Stomach smooth muscle (tissue), 2 donors: ENCODE data around the gene FOXJ2.
A peak's percentile ranks its signal among the peaks of the same experiment; 100 is the strongest.
"Not testable (repeated sequence)": the region's sequence is repeated elsewhere in the genome, so short reads cannot be mapped to it uniquely, and the experiment has no call there.

Experiments
- H3K27ac ChIP-seq: one replicate; pipeline ENCODE4 v1.7.0; 2013; ENCODE audit warnings: mild to moderate bottlenecking, low read length, inconsistent platforms
- H3K27me3 ChIP-seq, 2 donors: one replicate each; pipeline ENCODE4 v1.7.0; 2013; ENCODE audit warnings: low read length in 2 of 2; ENCODE audit not compliant: insufficient read depth in 2 of 2, control insufficient read depth in 1 of 2
- H3K36me3 ChIP-seq, 2 donors: one replicate each; pipeline ENCODE4 v1.7.0; 2013; ENCODE audit warnings: low read length in 2 of 2; ENCODE audit not compliant: control insufficient read depth in 2 of 2, insufficient read depth in 2 of 2
- H3K4me1 ChIP-seq: one replicate; pipeline ENCODE4 v1.7.0; 2013; ENCODE audit warnings: low read length; ENCODE audit not compliant: control insufficient read depth, insufficient read depth
- H3K4me3 ChIP-seq, 2 donors: one replicate each; pipeline ENCODE4 v1.7.0; 2013; ENCODE audit warnings: low read length in 2 of 2
- H3K9ac ChIP-seq, 2 donors: one replicate each; pipeline ENCODE4 v1.7.0; 2013; ENCODE audit warnings: low read length in 2 of 2, mild to moderate bottlenecking in 1 of 2
- H3K9me3 ChIP-seq, 2 donors: one replicate each; pipeline ENCODE4 v1.7.0; 2013; ENCODE audit warnings: low read length in 2 of 2; ENCODE audit not compliant: control insufficient read depth in 2 of 2
- donor health status: healthy.
- donor health status: Pancreatic carcinoma.

Gene FOXJ2

DNA sequence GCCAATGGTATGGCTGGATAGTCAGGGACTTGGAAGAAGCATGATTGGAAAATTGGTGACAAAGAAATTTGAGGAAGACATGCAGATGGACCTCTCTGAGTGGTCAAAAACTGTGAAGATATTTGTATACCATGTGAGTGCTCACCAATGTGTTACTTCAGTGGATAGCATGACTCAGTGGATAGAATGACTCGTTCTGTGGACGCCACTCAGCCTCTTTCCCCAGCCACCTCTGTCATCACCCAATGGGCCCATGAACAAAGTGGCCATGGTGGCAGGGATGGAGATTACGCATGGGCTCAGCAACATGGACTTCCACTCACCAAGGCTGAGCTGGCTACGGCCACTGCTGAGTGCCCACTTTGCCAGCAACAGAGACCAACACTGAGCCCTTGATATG is 31.0 kb upstream of the FOXJ2 start:
- H3K9ac ChIP-seq, result not testable (repeated sequence)

DNA sequence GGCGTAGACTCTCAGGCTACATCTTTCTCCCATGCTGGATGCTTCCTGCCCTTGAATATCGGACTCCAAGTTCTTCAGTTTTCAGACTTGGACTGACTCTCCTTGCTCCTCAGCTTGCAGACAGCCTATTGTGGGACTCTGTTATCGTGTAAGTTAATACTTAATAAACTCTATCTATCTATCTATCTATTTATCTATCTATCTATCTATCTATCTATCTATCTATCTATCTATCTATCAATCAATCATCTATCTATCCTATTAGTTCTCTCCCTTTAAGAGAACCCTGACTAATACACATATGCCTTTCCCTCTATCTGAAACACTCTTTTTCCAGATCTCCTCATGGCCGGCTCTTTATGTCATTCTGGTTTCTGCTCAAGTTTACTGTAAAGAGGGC is 27.6 kb upstream of the FOXJ2 start:
- not testable (repeated sequence) for H3K27me3 ChIP-seq

More for the DNA sequence above, 31.0 kb upstream of the FOXJ2 start:
- H3K36me3 ChIP-seq, H3K9me3 ChIP-seq, H3K4me3 ChIP-seq, H3K27me3 ChIP-seq, H3K27ac ChIP-seq, H3K4me1 ChIP-seq: not testable (repeated sequence)

GRCh38 chr12:8011331-8011730 is 21.2 kb upstream of the FOXJ2 start:
- peaks cover 5 to 6% of the 10 kb centered on the region in 2 donors for H3K27me3 ChIP-seq
- H3K4me3 ChIP-seq, result no peak overlapping the region
- H3K36me3 ChIP-seq, result no peaks in the 10 kb centered on the region
- no peaks in the 10 kb centered on the region for H3K9me3 ChIP-seq
- no peak overlapping the region for H3K27ac ChIP-seq
- no peak overlapping the region for H3K9ac ChIP-seq
- no peaks in the 10 kb centered on the region for H3K4me1 ChIP-seq

More for the DNA sequence above, 27.6 kb upstream of the FOXJ2 start:
- H3K36me3 ChIP-seq, H3K4me1 ChIP-seq, H3K27ac ChIP-seq, H3K4me3 ChIP-seq, H3K9ac ChIP-seq, H3K9me3 ChIP-seq: not testable (repeated sequence)

DNA sequence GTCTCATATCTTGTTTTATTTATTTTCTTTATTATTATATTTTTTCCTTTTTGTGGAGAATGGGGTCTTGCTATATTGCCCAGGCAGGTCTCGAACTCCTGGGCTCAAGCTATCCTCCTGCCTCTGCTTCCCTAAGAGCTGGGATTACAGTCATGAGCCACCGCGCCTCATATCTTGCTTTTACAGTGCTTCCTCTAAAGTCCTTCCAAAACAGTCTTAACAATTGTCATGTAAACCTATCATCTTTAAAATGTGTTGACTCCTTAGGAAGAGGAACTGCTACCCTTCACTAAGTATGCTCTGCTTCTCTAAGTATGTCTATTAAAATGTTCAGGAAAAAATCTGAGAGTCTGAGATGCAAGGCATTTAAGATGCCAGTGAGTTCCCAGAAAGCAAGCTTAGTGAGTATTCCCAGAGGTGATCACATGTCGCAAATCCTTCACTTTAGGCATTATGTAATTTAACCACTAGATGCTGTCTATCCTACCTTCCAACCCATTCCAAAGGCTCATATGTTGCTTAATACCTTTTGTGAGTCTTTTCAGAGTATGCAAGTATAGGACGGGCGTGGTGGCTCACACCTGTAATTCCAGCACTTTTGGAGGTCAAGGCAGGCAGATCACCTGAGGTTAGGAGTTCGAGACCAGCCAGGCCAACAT is 19.7 kb upstream of the FOXJ2 start:
- no peaks in the 10 kb centered on the region for H3K9me3 ChIP-seq
- no peak overlapping the region for H3K27ac ChIP-seq
- H3K36me3 ChIP-seq, result no peaks in the 10 kb centered on the region
- H3K9ac ChIP-seq, result no peak overlapping the region
- peaks cover 10% of the 10 kb centered on the region in 2 donors for H3K27me3 ChIP-seq
- H3K4me1 ChIP-seq, result no peaks in the 10 kb centered on the region
- H3K4me3 ChIP-seq, result no peak overlapping the region

- Histone ChIP-seq H3K9me3 (no peaks in the 10 kb centered on the region), H3K27ac (no peak overlapping the region), H3K4me3 (no peak overlapping the region), H3K4me1 (peaks cover 6% of the 10 kb centered on the region), H3K27me3 (peaks cover 20 to 25% of the 10 kb centered on the region in 2 donors), H3K9ac (no peak overlapping the region), H3K36me3 (no peaks in the 10 kb centered on the region)
Observed at GRCh38 chr12:8014836-8015235, 17.7 kb upstream of the FOXJ2 start.

- not testable (repeated sequence) for H3K4me1 ChIP-seq, H3K27ac ChIP-seq, H3K36me3 ChIP-seq, H3K9ac ChIP-seq, H3K9me3 ChIP-seq
- Histone ChIP-seq H3K4me3 (peak overlapping the region in 1 of 2 donors; percentile 57), H3K27me3 (peaks cover 20 to 22% of the 10 kb centered on the region in 2 donors)
Observed at GRCh38 chr12:8018213-8018612, 14.3 kb upstream of the FOXJ2 start.

DNA sequence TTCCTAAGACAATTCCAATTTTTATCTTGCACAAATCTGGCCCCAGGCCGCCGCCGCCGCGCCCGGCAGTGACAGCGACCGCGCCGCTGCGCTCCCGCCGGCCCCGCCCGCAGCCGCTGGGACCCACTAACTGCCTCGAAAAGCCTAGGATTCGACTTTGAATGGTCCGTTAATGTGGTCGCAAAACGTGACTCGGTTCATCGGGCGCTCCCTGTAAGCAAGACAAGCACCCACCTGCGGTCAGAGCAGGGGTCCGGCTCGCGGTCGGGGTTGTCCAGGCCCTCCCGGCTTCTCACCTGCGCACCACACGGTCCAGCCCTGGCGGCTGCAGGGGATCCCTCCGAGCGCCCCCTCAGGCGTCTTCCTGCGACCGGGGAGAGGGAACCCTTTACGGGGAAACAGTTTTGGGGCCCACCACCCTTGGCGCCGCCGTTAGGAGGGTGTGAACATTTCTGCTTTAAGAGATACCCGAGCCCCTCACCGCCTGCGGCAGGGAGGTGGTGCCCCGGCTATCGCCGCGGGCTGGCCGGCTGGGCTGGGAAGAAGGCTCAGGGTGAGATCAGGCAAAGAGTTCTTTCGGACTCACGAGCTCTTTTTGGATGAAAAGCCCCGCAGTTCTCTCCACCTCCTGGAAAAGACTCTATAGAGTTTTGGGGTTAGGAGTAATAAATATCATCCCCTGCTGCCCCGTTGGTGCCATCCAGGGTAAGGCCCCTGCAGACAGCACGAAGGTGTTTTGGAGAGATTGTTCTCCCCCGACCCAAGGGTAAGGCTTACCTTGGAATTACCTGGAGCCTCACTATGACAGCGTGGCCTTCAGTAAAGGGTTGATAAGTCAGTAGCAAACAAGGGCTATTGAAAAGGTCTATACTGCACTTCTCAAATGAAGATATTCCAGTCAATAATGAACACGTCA is 13.6 kb upstream of the FOXJ2 start:
- peak overlapping the region in 1 of 2 donors; percentile 57 for H3K4me3 ChIP-seq
- H3K9me3 ChIP-seq, result no peaks in the 10 kb centered on the region
- H3K4me1 ChIP-seq, result peaks cover 6% of the 10 kb centered on the region
- H3K27me3 ChIP-seq, result peaks cover 20 to 22% of the 10 kb centered on the region in 2 donors
- H3K9ac ChIP-seq, result no peak overlapping the region
- no peaks in the 10 kb centered on the region for H3K36me3 ChIP-seq
- H3K27ac ChIP-seq, result no peak overlapping the region

GRCh38 chr12:8026291-8026900 is 6.1 kb upstream of the FOXJ2 start:
- H3K36me3 ChIP-seq, result no peaks in the 10 kb centered on the region
- H3K9me3 ChIP-seq, result no peaks in the 10 kb centered on the region
- peak overlapping the region; percentile 89 to 98 for H3K4me3 ChIP-seq
- peak overlapping the region; percentile 97 to 99 for H3K9ac ChIP-seq
- no peaks in the 10 kb centered on the region for H3K27me3 ChIP-seq
- peak overlapping the region; percentile 100 for H3K27ac ChIP-seq
- H3K4me1 ChIP-seq, result peaks cover 5% of the 10 kb centered on the region

DNA sequence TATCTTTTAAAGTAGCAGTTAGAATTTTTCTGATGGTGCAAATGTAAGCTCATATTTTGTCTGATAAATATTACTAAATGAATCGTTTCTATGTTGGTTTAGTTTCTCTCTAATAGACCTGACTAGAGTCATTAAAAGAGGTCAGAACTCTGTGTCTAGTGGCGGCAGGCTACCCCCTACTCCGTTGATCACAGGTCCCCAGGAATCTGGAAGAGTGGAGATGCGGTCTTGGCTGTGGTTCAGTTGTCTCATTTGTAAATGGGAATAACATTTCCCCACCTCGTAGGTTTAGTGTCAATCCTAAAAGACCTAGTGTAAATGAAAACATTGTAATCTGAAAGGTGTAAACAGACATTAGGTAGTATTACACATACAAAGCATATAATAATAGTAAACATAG is 4.7 kb upstream of the FOXJ2 start:
- no peak overlapping the region for H3K9ac ChIP-seq
- no peaks in the 10 kb centered on the region for H3K36me3 ChIP-seq
- H3K9me3 ChIP-seq, result no peaks in the 10 kb centered on the region
- H3K4me3 ChIP-seq, result no peak overlapping the region
- no peak overlapping the region for H3K27ac ChIP-seq
- H3K27me3 ChIP-seq, result no peaks in the 10 kb centered on the region
- peaks cover 13% of the 10 kb centered on the region for H3K4me1 ChIP-seq

GRCh38 chr12:8028267-8028666 is 4.2 kb upstream of the FOXJ2 start:
- Histone ChIP-seq H3K4me3 (no peak overlapping the region), H3K9ac (no peak overlapping the region), H3K27me3 (no peaks in the 10 kb centered on the region), H3K36me3 (no peaks in the 10 kb centered on the region), H3K27ac (no peak overlapping the region), H3K9me3 (no peaks in the 10 kb centered on the region), H3K4me1 (peaks cover 16% of the 10 kb centered on the region)
